Ovary (tissue), 3 donors: ENCODE results near the gene CHMP4B.

ENCODE experiments used
- CTCF ChIP-seq, 3 donors: fragments of 450-650 bp in 2 of 3; fragments of 200-600 bp in 1 of 3; IDR thresholded peaks; one replicate each; pipeline versions ENCODE4 v1.5.1 to v1.8.0; 2016 to 2022; ENCODE audit warnings: antibody characterized with exemption in 3 of 3, mild to moderate bottlenecking in 1 of 3
- EP300 ChIP-seq: sonication (generic); formaldehyde crosslinking; IDR thresholded peaks from one replicate; pipeline ENCODE4 v1.6.1; 2017; ENCODE audit warnings: antibody characterized with exemption
- donor health status: DM: no; HTN: no; CAD: no.

GRCh38 chr20:33853507-33853813, 42.3 kb downstream of the CHMP4B start:
- TF ChIP-seq CTCF (IDR thresholded peaks at IDR 0.05) (no peak), EP300 (no peak)
